Measurements from ENCODE around the gene LSM2.

The LSM2 gene

DNA sequence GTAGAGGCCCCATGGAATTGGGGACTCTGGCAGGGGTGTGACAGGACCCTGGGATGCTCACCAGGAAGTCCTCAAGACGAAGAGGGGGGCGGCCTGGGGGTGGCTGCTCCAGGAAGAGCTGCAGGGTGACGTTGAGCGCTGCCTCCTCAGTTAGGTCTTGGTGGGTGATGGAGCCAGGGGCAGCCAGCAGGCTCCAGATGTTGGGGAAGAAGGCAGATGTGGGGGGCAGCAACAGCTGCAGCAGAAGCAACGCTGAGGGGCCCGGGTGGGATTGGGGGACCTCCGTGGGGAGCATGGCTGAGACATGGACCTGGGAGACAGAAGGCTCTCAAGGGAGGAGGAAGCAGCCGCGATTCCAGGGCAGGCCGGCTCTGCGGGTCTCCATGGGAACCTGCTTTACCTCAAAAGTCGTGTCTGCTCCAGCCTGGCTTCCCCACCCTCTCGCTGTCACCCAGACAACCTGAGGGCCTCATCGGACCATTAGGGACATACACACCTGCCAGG is 30.2 kb downstream of the LSM2 start:
- DNase-seq: no peak

DNA sequence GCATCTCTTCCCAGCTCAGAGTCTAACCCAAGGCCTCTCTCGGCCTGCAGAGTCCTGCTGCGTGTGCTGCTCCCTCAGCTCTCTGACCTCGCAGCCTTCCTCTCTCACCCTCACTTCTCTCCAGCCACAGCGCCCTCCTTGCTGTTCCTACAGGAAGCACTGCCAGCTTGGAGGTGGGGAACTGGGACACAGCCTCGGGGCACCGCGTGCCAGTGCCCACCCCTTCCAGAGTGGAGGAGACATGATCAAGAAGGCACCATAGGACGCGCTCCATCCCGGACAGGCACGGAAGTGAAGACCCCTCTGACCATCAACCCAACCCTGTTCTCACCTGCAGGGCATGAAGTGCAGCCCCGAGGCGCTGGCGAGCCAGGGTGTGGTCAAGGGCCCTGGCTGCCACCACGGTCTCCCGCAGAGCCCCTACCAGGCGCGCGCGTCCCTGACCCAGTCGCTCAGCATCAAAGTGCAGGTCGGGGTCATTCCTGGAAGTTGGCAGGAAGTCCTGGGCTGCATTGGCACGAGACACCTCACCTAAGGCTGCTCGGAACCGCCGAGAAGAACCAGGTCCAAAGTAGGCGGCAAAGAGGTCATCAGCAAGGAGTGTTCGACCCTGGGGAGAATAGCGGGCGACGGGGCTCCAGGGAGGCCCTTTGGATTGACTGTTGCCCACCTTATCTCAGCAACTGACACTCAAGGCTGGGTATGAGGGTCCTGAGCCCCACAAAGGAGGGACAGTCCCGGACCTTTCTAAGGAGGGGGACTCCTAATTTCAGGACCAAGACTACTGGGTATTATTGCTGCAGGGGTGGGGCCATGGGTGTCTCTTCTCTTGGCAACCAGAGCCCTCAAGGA is 30.9 kb downstream of the LSM2 start:
- no peak for DNase-seq

DNA sequence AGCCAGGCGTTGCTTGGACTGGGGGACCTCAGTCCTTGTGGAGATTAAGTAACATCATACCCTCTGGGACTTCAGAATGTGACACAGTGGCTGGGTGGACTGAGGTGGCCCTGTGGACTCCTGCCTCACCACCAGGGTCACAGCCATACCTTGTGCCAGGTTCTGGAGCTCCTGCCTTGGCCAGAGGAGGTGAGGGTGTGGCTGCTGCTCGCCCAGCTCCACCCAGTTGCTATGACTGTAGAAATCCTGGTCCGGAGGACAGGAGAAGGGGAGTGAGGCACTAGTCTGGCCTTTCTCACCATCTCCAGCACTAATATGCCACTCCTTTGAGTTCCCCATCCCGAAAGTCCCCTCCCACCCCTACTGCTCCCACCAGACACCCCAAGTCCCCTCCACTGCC is 31.6 kb downstream of the LSM2 start:
- DNase-seq: no peak

DNA sequence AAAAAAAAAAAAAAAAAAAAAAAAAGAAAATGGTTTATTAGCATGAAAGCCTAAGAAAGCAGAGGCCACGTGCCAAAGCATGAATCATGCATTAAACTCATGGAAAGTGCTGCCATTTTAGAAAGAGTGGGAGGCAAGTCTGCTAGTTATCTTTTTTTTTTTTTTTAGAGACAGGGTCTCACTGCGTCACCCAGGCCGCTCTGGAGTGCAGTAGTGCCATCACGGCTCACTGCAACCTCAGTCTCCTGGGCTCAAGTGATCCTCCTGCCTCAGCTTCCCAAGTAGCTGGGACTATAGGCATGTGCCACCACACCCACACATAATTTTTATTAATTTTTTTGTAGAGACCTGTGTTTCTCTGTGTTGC is 34.8 kb downstream of the LSM2 start:
- DNase-seq: peak; percentile 44

DNA sequence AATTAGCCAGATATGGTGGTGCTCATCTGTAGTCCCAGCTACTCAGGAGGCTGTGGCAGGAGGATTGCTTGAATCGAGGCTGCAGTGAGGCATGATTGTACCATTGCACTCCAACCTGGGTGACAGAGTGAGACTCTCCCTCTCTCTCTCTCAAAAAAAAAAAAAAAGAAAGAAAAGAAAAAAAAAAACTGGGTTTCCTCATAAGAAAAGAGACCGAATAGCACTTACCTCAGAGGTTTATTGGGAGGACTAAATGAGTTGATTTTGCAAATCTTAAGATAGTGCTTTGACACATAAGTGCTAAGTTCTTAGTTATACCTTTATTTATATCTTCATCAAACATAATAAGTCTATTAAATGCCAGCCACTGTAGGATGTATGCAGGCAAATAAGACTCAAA is 35.9 kb downstream of the LSM2 start:
- DNase-seq: no peak

DNA sequence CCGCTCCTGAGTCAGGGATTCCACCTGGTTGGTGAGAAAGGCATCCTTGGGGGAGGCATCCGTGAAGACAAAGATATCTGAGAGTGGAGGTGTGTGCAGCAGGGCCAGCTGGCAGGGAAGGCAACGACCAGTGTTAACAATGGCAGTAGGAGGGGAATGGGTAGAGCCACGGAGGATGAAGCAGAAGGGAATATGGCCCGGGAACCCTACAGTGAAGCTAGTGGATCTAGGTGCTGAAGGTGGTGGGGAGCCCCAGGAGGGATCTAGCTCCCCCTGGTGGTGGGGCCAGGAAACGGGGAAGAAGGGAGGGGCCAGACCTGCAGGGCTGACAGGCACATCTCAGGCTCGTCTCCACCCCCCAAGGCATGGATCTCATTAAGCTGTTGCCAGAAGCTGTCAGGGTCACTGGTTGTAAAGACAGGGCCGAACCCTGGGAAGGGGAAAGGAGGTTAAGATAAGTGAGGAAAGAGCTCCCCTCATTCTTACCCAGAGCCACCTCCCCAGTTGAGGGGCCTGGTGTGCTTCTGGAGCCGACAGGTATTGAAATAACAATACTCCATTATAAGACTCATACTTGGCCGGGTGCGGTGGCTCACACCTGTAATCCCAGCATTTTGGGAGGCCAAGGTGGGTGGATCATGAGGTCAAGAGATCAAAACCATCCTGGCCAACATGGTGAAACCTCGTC is 36.9 kb downstream of the LSM2 start:
- peak; percentile 43 for DNase-seq

DNA sequence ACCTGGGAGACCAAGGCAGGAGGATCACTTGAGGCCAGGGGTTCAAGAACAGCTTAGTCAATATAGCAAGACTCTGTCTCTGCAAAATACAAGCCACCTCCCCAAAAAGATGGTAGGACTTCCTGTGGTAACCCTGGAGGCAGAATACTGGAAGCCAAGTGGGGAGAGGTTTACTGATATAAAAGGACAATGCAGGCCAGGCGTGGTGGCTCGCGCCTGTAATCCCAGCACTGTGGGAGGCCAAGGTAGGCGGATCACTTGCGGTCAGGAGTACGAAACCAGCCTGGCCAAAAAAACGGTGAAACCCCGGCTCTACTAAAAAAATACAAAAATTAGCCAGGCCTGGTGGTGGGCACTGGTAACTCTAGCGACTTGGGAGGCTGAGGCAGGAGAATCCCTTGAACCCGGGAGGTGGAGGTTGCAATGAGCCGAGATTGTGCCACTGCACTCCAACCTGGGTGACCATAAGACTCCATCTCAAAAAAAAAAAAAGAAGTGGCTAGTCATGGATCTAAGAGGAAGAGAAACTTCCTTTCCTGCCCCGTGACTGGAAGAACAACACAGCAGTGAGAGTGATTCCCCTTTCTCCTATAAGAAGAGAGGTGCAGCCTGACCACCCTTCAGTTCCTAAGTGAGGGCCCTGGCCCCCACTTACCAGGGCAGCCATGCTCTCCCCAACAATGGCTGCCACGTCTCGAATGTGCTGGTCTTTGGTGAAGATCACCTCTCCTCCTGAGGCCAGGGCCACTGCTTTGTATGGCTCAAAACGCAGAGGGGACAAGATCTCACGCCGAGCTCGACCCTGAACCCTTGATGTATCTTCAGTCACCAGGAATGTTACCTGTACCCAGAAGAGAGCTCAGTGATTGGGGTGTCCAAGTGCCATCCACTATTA is 38.2 kb downstream of the LSM2 start:
- no peak for DNase-seq

DNA sequence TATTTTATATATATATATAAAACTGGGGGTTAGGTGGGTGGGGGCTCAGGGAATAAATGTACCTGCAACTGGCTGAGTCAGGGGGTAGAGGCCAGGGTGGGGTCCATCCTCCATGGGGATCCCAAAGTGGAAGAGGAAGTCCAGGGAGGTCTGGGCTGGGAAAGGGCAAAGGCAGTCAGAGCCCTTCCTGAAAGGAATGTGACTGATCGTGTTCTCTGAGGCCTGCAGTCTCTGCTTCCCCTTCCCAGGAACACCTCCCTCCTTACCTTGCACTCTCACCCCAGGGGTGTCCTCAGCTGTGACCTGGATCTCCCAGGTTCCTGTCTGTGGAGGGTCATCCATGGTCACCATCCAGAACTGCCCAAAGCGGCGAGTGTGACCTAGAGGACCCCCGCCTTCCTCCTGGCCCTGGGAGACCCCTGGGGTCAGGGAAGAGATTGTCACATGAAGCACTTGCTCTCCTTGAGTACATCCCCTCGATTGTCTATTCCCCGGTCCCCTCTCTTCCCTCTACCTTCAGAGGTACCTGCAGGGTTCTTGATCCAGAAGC is 39.6 kb downstream of the LSM2 start:
- no peak for DNase-seq

DNA sequence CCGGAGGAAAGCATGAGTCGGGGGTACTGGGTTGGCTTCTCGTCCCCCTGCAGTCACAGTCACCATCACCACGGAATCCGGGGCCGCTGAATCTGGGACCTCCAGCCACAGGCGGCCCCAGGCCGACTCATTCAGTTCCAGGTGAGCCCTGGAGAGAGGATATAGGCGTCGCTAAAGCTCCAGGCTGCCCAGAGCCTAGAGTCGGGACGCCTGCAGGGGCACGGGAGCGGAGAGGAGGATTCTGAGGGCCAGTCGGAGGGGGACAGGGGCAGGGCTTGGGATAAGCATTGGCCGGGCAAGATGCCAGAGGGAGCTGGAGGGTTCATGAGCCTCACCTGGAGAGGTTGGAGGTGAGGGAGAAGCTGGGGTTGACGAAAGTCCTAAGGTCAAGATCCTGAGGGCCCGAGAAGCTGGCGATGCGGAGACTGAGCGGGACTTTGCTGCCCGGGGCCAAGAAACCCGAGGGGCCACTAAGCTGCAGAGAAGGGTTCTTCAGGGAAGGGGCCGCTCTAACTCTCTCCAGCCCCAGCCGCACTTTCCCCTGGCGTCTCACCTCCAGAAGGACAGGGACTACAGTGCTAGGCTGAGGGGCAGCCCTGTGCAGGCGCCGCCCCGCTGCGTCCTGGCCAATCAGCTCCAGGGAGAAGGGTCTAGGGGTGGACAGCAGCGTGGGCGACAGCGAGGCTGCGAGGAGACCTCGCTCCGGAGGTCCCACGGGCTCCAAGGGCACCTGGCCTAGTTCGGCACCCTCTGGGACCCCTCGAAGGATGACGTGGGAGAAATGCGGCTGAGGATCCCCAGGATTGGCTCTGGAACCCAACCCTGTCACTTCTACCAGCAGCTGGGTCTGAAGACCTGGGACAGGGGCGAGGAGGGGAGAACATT is 40.6 kb downstream of the LSM2 start:
- no peak for DNase-seq

DNA sequence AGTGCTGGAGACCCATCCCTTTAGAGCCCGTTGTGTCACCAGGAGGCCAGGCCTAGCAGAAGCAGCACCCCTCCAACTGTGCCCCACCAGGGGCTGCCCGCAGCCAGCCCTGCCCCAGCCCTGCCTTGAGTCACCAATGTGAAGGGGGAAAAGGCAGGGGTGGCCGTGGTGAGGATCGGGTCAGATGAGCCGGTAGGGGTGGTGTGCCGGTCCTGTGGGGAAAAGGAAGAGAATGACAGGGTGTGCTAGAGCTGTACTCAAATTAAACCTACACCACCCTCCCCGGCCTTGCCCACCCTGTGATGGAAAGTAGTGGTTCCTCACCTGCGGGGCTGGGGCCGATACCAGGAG is 41.2 kb downstream of the LSM2 start:
- no peak for DNase-seq

DNA sequence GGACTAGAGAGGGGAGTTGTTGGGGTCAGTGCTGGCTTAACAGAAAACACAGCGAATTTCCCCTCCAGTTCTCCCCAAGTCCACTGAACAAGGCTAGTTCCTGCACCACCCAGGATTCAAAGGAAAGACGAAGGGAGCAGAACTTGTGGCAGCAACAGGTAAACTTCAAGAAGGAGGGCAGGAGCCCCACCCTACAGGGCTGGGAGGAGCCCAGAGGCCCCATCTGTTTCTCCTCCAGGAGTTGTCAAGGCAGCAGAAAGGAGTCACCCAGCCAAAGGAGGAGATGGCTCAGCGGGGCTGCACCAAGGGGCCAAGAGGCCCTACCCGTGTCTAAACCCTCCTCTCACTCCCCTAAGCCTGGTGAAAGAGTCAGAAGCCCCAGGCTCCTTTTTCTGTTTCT is 42.6 kb downstream of the LSM2 start:
- no peak for DNase-seq

DNA sequence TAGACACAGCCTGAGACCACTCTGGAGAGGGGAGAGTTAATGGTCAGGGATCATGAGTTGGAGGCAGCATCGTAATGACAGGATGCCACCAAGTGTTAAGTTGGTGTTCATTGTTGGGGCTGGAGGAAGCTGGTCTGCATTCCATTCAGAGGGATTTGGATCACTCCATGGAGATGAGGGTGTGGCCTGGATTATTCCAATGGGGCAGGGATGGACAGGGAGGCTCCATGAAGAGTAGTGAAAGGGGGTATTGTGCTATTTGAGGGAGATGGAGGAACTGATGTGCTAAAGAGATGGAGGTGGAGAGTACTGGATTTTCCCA is 43.2 kb downstream of the LSM2 start:
- DNase-seq: peak; percentile 53

DNA sequence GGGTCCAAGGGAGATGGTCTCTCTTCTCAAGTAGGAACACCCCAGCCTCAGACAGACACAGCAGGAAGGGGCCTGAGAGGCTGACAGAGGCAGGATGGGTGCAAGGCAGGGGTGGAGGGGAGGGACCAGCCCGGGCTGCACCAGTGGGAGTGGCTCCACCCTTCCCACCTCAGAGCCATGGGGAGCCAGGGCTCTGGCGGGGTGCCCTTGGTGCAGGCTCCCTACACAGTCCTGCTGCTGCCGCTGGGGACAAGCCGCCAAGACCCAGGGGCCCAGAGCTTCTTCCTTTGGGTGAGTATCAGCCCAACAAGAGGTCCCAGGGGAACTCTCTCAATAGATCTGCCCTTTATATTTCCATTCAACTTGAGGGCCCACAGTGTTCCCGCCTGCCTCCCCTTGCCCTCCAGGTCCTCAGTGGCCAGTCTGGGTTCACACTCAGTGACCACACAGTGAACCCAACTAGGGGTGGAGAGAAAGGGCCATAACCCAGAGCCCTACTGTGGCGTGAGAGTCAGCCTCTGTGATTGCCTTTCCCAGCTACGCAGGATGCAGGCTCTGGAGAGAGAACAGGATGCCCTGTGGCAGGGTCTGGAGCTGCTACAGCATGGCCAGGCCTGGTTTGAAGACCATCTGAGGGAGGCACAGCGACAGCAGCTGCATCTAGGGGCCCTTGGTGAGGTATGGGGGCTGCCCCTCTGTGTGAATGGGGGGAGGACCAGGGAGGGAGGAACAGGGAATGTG is 43.7 kb downstream of the LSM2 start:
- DNase-seq: no peak

DNA sequence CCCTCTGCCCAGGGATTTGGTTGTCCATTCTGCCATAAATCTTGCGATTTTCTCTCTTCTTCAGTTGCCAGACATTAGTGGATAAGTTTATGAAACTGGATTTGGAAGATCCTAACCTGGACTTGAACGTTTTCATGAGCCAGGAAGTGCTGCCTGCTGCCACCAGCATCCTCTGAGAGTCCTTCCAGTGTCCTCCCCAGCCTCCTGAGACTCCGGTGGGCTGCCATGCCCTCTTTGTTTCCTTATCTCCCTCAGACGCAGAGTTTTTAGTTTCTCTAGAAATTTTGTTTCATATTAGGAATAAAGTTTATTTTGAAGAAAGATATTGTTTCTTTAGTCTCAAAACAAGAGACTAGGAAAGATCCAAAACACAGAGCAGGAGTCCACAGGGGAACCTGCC is 44.4 kb downstream of the LSM2 start, which contains the start of gene SAPCD1:
TSS of gene SAPCD1 (plus strand) at position 301 of the 400 bp plus-strand sequence. CDS start 399 bp downstream, outside the sequence.
- no peak for DNase-seq

DNA sequence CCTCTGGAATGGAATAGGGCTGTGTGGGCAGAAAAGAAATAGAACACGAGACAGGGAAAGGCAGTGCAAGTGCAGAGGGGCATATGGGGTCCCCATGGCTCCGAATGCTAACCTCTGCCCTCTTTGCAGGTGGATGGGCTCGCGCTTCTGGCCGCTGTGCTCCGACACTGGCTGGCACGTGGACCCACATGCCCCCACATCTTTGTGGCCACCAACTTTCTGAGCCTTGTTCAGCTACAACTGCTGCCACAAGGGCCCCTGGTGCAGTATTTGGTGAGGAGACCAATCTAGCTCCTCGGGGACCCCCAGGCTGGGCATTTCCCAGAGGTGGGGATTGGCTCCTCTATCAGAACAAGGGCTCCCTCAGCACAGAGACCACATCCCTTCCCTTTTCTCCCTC is 45.4 kb downstream of the LSM2 start:
- DNase-seq: no peak

DNA sequence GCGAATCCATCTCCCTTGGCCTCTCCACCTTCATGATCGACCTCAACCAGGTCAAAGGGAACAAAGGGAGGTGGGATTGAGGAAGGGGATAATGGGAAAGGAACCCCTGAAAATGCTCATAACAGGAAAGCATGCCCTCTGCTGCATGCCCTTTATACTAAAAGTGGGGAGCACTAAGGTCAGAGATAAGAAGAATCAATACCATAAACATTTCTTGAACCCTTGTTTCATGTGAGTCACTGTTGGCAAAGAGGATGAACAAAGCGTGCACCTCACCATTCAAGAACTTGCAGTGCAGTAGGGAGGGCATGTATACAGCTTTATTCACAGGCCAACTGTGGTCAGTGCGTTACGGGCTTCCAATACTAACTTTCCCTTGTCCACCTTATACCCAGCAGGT is 46.0 kb downstream of the LSM2 start:
- no peak for DNase-seq

DNA sequence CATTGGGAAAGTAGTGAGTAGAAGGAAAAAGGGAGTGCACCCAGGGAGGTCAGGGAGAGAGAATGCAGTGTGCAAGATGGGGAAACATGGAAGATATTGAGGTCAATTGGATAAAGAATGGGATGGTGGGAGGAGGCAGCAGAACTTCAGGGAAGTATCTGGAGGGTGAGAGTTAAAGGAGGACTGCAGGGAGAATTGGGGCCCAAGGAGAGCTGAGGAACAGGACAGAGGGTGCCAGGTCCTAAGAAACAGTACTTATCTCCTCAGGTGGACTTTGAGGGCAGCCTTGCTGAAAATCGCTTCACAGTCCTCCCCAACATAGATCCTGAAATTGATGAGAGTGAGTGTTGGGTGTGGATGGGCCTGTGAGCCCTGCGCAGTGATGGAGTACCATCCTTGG is 48.5 kb downstream of the LSM2 start:
- no peak for DNase-seq

DNA sequence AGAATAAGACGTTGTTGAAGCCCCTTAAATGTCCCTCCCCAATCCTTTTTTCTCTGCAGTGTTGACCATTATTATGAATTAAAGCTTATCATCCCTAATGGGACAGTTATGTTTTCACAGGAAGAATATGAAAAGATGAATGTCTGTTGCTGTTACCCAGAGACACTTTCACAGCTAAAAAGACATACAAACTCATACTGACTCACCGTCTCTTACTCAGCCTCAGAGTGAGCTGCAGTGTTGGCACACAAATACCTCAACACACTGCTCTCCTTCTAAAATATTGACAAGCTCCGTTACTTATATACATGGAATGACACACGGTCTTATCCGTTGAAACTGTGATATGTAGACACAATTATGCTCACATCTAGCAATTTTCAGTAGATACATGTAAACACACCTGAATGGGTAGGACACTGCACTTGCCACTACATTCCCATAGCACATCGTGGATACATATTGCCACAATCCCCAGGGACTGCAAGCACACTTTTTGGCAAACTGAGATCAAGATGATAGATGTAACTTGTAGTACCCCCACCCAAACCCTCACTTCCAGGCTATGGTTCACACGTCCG is 53.9 kb downstream of the LSM2 start:
- DNase-seq: peak; percentile 71

DNA sequence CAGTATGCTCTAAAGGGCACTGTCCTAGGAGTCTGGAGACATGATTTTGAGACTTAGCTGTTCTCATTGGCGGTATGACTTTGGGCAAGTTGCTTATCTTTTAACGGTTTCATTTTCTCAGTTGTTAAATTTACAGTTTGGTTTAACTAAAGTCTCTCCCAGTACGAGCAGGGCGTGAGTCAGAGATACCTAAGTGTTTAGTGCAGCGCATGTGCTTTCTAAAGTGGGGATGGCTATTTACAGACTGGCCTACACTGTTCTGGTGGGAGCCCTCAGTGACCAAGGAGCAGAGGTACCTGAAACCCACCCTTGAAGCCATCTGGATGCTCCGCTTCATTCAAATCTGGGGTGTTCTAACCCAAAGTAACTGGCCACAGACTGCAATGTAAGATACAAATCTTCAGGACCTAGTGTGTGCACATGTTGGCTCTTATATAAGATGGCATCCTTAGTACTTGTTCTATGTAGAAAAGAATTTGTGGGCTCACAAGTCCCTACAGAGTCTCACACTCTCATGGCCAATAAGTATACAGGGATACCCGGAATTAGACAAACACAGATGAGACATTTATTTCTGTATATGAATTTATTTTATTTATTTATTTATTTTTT is 56.2 kb downstream of the LSM2 start:
- no peak for DNase-seq

DNA sequence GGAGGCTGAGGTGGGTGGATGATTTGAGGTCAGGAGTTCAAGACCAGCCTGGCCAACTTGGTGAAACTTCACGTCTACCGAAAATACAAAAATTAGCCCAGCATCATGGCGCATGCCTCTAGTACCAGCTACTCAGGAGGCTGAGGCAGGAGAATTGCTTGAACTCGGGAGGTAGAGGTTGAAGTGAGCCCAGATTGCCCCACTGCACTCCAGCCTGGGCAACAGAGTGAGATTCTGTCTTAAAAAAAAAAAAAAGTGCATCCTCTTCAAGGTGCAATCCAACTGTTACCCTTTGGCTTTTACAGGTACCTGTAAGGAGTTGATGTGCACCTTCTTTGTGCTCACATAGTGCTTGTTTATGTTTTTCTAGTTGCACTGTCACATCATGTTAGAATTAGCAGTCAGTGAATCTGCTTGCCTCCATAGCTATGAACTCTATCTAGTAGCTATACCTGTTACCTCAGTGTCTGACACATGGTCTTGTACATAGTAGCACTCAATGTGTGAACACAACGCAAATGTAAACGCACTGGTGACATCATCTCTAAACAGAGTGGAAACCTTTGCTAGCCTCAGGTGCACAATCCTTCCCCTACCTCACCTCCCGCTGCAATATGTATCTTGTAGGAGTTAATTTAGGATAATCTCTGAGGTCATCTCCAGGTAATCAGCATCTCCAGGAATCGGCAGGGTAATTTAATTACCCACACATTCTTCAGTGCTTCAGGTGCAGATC is 57.3 kb downstream of the LSM2 start:
- DNase-seq: no peak
